IPS-18c (cell line): ENCODE results near the gene RNU6-9.
"Not testable (repeated sequence)": the region's sequence is repeated elsewhere in the genome, so short reads cannot be mapped to it uniquely, and the experiment has no call there.

Experiments used
- H3K4me3 ChIP-seq: 2 replicates; pipeline ENCODE4 v1.7.0; 2013; ENCODE audit warnings: low read depth, mild to moderate bottlenecking, low read length, moderate library complexity; ENCODE audit not compliant: insufficient read depth
- H3K9me3 ChIP-seq: one replicate; pipeline ENCODE4 v1.6.1; 2013; ENCODE audit warnings: mild to moderate bottlenecking, low read length, moderate library complexity; ENCODE audit not compliant: control insufficient read depth, insufficient read depth

Gene RNU6-9

GRCh38 chr19:872266-872951 lies 20.9 kb upstream of the RNU6-9 start:
- Histone ChIP-seq H3K4me3 (no peak overlapping the region), H3K9me3 (no peaks in the 10 kb centered on the region)

GRCh38 chr19:873084-873483 lies 20.2 kb upstream of the RNU6-9 start:
- Histone ChIP-seq H3K9me3 (no peaks in the 10 kb centered on the region), H3K4me3 (no peak overlapping the region)

GRCh38 chr19:873561-874041 lies 19.7 kb upstream of the RNU6-9 start:
- Histone ChIP-seq H3K4me3 (no peak overlapping the region), H3K9me3 (no peaks in the 10 kb centered on the region)

- no peaks in the 10 kb centered on the region for H3K9me3 ChIP-seq
- no peak overlapping the region for H3K4me3 ChIP-seq
Observed at GRCh38 chr19:875265-875879, 17.9 kb upstream of the RNU6-9 start.

GRCh38 chr19:876089-876488 lies 17.2 kb upstream of the RNU6-9 start:
- Histone ChIP-seq H3K4me3 (no peak overlapping the region), H3K9me3 (no peaks in the 10 kb centered on the region)

- no peaks in the 10 kb centered on the region for H3K9me3 ChIP-seq
- no peak overlapping the region for H3K4me3 ChIP-seq
Observed at GRCh38 chr19:876780-877314, 16.4 kb upstream of the RNU6-9 start.

- not testable (repeated sequence) for H3K9me3 ChIP-seq, H3K4me3 ChIP-seq
Observed at GRCh38 chr19:877992-878660, 15.2 kb upstream of the RNU6-9 start.

GRCh38 chr19:878751-879561 lies 14.3 kb upstream of the RNU6-9 start:
- H3K9me3 ChIP-seq, H3K4me3 ChIP-seq: not testable (repeated sequence)

GRCh38 chr19:879711-880438 lies 13.4 kb upstream of the RNU6-9 start:
- peaks cover 2% of the 10 kb centered on the region for H3K9me3 ChIP-seq
- H3K4me3 ChIP-seq, result no peak overlapping the region

GRCh38 chr19:881385-882071 lies 11.8 kb upstream of the RNU6-9 start:
- H3K4me3 ChIP-seq, result no peak overlapping the region
- H3K9me3 ChIP-seq, result peaks cover 2% of the 10 kb centered on the region

GRCh38 chr19:882871-883497 lies 10.3 kb upstream of the RNU6-9 start:
- Histone ChIP-seq H3K9me3 (peaks cover 2% of the 10 kb centered on the region), H3K4me3 (no peak overlapping the region)

- Histone ChIP-seq H3K9me3 (peaks cover 2% of the 10 kb centered on the region), H3K4me3 (no peak overlapping the region)
Observed at GRCh38 chr19:883661-884211, 9.5 kb upstream of the RNU6-9 start.

GRCh38 chr19:884420-885211 lies 8.7 kb upstream of the RNU6-9 start:
- Histone ChIP-seq H3K4me3 (no peak overlapping the region), H3K9me3 (peaks cover 2% of the 10 kb centered on the region)

GRCh38 chr19:885536-886224 lies 7.6 kb upstream of the RNU6-9 start:
- H3K9me3 ChIP-seq, result peaks cover 2% of the 10 kb centered on the region
- no peak overlapping the region for H3K4me3 ChIP-seq
